ENCODE data around the gene RPS17. TPM values are rescaled to one million over a fixed set of nuclear protein-coding genes. Genes with fewer than 3 reads are reported as not detected.

Gene RPS17
- polyA plus RNA-seq, 3 donors, result 604 to 2,881 (median 619) TPM

DNA sequence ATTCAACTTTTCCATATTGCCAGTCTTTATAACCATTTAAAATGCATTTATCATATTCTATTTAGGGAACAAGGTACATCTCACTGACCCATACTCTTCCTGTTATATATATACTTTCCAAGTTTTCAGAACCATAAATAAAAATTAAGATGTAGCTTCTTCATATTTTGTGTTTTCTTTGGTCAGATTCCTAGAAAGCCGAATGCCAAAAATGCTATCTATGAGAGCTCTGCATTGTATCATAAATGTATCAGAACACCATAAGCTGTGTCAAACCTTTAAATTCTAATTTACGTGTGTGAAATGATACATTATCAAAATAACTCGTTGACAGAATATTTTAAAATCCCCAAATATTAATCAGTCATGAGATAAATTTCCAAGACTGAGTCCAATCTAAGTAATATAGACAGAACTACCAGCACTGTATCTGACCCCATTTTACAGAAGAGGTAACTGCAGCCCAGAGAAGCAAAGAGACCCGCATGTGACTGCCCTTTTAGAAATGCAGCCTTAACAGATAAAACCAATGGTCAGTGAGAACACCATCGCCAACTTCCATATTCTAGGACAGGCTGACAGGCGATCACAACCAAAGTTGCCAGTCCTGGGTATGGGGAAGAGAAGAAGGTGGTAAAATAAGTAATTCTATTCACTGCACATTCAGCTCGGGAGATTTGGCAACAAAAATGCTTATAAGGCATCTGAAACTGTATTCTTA lies 16.2 kb upstream of the RPS17 start:
- Histone ChIP-seq H3K9ac (ENCODE audit: insufficient read depth, low read length, poor library complexity, severe bottlenecking) (no peak overlapping the region), H3K4me2 (replicated peaks; ENCODE audit: extremely low read depth, low read length, poor library complexity, severe bottlenecking) (no peak overlapping the region), H3K27me3 (ENCODE audit: control insufficient read depth in 2 of 2, insufficient read depth in 2 of 2, low read length in 2 of 2) (no peaks in the 10 kb centered on the region), H3K36me3 (replicated peaks in 1 of 2; ENCODE audit: control insufficient read depth in 1 of 2, insufficient read depth in 2 of 2, low read length in 2 of 2) (no peaks in the 10 kb centered on the region), H3K4me3 (replicated peaks in 1 of 3; ENCODE audit: low read depth in 2 of 3, low read length in 3 of 3) (no peak overlapping the region), H3K27ac (ENCODE audit: low read depth in 1 of 2, low read length in 2 of 2) (no peak overlapping the region), H2AFZ (ENCODE audit: insufficient read depth, low read depth, low read length, poor library complexity, severe bottlenecking) (no peak overlapping the region), H3K79me2 (ENCODE audit: insufficient read depth, low read length) (no peaks in the 10 kb centered on the region), H3K4me1 (ENCODE audit: control insufficient read depth in 1 of 2, insufficient read depth in 2 of 2, low read length in 2 of 2) (no peaks in the 10 kb centered on the region), H3K9me3 (replicated peaks in 1 of 2; ENCODE audit: control insufficient read depth in 1 of 2, insufficient read depth in 1 of 2, low read length in 2 of 2) (no peaks in the 10 kb centered on the region), H4K20me1 (ENCODE audit: insufficient read depth, low read length) (no peaks in the 10 kb centered on the region)
- H3K27me3 Mint-ChIP-seq (ENCODE audit: low read depth in 3 of 3), result peaks cover 2 to 7% (median 3%) of the 10 kb centered on the region in 3 donors
- no peak overlapping the region for H3K27ac Mint-ChIP-seq
- TF ChIP-seq, protein P1, sequence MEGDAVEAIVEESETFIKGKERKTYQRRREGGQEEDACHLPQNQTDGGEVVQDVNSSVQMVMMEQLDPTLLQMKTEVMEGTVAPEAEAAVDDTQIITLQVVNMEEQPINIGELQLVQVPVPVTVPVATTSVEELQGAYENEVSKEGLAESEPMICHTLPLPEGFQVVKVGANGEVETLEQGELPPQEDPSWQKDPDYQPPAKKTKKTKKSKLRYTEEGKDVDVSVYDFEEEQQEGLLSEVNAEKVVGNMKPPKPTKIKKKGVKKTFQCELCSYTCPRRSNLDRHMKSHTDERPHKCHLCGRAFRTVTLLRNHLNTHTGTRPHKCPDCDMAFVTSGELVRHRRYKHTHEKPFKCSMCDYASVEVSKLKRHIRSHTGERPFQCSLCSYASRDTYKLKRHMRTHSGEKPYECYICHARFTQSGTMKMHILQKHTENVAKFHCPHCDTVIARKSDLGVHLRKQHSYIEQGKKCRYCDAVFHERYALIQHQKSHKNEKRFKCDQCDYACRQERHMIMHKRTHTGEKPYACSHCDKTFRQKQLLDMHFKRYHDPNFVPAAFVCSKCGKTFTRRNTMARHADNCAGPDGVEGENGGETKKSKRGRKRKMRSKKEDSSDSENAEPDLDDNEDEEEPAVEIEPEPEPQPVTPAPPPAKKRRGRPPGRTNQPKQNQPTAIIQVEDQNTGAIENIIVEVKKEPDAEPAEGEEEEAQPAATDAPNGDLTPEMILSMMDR (IDR thresholded peaks at IDR 0.05), result no peak
- no peak overlapping the region for H3K4me3 Mint-ChIP-seq
- H3K9me3 Mint-ChIP-seq, result peaks cover 0 to 3% (median 0%) of the 10 kb centered on the region in 7 donors
- WGBS (ENCODE audit: insufficient coverage), result 100% methylated on average over 2 of the region's 7 CpGs
- intact Hi-C loops (cut with micrococcal nuclease), result no loop called here
- H3K4me1 Mint-ChIP-seq, result no peaks in the 10 kb centered on the region
- DNase-seq, result no peak
- H3K36me3 Mint-ChIP-seq, result no peaks in the 10 kb centered on the region

DNA sequence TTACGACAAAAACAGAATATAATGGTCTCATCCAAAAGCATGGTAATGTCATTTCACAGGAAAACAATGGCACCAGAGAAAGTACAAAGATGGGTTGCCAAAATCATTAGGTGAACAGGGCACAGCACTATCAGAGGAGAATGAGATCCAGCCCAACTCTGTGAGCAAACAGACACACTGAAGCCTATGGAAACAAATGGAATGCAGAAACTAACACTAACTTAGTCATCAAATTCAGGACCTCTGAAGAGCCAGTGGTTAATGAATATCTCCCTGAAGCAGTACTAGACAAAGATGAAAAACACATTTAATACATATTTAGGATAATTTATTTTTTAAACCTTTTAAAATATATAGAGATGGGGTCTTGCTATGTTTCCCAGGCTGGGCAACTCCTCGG lies 14.6 kb upstream of the RPS17 start:
- Histone ChIP-seq H3K4me1 (ENCODE audit: control insufficient read depth in 1 of 2, insufficient read depth in 2 of 2, low read length in 2 of 2) (no peaks in the 10 kb centered on the region), H3K4me2 (replicated peaks; ENCODE audit: extremely low read depth, low read length, poor library complexity, severe bottlenecking) (no peak overlapping the region), H3K27me3 (ENCODE audit: control insufficient read depth in 2 of 2, insufficient read depth in 2 of 2, low read length in 2 of 2) (no peaks in the 10 kb centered on the region), H2AFZ (ENCODE audit: insufficient read depth, low read depth, low read length, poor library complexity, severe bottlenecking) (no peak overlapping the region), H4K20me1 (ENCODE audit: insufficient read depth, low read length) (no peaks in the 10 kb centered on the region), H3K4me3 (replicated peaks in 1 of 3; ENCODE audit: low read depth in 2 of 3, low read length in 3 of 3) (no peak overlapping the region), H3K79me2 (ENCODE audit: insufficient read depth, low read length) (no peaks in the 10 kb centered on the region), H3K9me3 (replicated peaks in 1 of 2; ENCODE audit: control insufficient read depth in 1 of 2, insufficient read depth in 1 of 2, low read length in 2 of 2) (no peaks in the 10 kb centered on the region), H3K9ac (ENCODE audit: insufficient read depth, low read length, poor library complexity, severe bottlenecking) (no peak overlapping the region), H3K27ac (ENCODE audit: low read depth in 1 of 2, low read length in 2 of 2) (no peak overlapping the region), H3K36me3 (replicated peaks in 1 of 2; ENCODE audit: control insufficient read depth in 1 of 2, insufficient read depth in 2 of 2, low read length in 2 of 2) (no peaks in the 10 kb centered on the region)
- 100% methylated on average over 1 of the region's 2 CpGs for whole genome bisulfite sequencing (ENCODE audit: insufficient coverage)
- DNase-seq, result no peak
- Mint-ChIP-seq H3K4me1 (no peaks in the 10 kb centered on the region), H3K36me3 (no peaks in the 10 kb centered on the region), H3K27ac (no peak overlapping the region), H3K4me3 (no peak overlapping the region), H3K9me3 (peaks cover 0 to 3% (median 0%) of the 10 kb centered on the region in 7 donors), H3K27me3 (ENCODE audit: low read depth in 3 of 3) (peaks cover 3 to 4% (median 4%) of the 10 kb centered on the region in 3 donors)
- TF ChIP-seq, protein P1 (IDR thresholded peaks at IDR 0.05), result no peak
- intact Hi-C loops (cut with micrococcal nuclease), result no loop called here
